ENCODE results near the gene ABTB1.

ABTB1 gene

GRCh38 chr3:127676921-127677351, 4.2 kb downstream of the ABTB1 start:
- no peak for DNase-seq (ENCODE audit: low read depth)
- TF ChIP-seq, protein P1, sequence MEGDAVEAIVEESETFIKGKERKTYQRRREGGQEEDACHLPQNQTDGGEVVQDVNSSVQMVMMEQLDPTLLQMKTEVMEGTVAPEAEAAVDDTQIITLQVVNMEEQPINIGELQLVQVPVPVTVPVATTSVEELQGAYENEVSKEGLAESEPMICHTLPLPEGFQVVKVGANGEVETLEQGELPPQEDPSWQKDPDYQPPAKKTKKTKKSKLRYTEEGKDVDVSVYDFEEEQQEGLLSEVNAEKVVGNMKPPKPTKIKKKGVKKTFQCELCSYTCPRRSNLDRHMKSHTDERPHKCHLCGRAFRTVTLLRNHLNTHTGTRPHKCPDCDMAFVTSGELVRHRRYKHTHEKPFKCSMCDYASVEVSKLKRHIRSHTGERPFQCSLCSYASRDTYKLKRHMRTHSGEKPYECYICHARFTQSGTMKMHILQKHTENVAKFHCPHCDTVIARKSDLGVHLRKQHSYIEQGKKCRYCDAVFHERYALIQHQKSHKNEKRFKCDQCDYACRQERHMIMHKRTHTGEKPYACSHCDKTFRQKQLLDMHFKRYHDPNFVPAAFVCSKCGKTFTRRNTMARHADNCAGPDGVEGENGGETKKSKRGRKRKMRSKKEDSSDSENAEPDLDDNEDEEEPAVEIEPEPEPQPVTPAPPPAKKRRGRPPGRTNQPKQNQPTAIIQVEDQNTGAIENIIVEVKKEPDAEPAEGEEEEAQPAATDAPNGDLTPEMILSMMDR (IDR thresholded peaks at IDR 0.05; ENCODE audit: control insufficient read depth, extremely low read depth, insufficient read depth), result no peak
- H3K4me3 ChIP-seq (ENCODE audit: low read depth, low read length), result no peak overlapping the region

DNA sequence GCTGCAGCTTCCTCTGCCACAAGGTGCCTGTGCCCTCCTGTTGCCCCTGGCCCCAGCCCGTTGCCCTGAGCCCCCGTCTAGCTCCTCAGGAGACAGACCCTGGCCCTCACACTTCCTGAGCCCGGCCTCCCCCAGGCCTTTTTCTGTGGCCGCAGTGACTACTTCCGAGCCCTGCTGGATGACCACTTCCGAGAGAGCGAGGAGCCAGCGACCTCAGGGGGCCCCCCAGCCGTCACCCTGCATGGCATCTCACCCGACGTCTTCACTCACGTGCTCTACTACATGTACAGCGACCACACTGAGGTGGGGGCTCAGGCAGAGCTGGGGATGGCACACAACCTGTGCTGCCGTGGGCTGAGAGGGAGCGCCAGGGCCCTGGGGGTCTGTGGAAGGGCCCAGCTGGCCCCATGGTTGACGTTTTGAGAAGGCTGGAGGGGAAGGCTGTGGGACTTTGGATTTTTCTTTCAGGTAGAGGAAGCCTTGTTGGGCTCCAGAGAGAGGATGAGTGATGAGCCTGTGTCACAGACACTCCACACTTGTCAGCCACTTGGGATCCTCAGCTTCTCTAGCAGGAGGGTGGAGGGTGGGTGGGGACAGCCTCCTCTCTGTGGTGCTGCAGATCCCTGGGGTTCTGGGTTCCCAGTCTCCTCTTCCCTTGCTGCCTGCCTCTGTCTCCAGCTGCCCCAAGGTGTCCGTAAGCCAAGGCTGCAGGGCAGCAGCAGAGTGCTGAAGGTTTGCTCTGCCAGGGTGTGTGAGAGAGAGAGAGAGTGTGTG, 5.0 kb downstream of the ABTB1 start:
- DNase-seq (ENCODE audit: low read depth), result no peak
- no peak overlapping the region for H3K4me3 ChIP-seq (ENCODE audit: low read depth, low read length)
- TF ChIP-seq, protein P1 (IDR thresholded peaks at IDR 0.05; ENCODE audit: control insufficient read depth, extremely low read depth, insufficient read depth), result no peak

GRCh38 chr3:127678315-127678599, 5.5 kb downstream of the ABTB1 start:
- H3K4me3 ChIP-seq (ENCODE audit: low read depth, low read length), result no peak overlapping the region
- DNase-seq (ENCODE audit: low read depth), result no peak
- TF ChIP-seq, protein P1 (IDR thresholded peaks at IDR 0.05; ENCODE audit: control insufficient read depth, extremely low read depth, insufficient read depth), result no peak

- TF ChIP-seq, protein P1 (IDR thresholded peaks at IDR 0.05; ENCODE audit: control insufficient read depth, extremely low read depth, insufficient read depth), result no peak
- no peak overlapping the region for H3K4me3 ChIP-seq (ENCODE audit: low read depth, low read length)
- DNase-seq (ENCODE audit: low read depth), result no peak
Observed at GRCh38 chr3:127678611-127679533, 6.1 kb downstream of the ABTB1 start.

DNA sequence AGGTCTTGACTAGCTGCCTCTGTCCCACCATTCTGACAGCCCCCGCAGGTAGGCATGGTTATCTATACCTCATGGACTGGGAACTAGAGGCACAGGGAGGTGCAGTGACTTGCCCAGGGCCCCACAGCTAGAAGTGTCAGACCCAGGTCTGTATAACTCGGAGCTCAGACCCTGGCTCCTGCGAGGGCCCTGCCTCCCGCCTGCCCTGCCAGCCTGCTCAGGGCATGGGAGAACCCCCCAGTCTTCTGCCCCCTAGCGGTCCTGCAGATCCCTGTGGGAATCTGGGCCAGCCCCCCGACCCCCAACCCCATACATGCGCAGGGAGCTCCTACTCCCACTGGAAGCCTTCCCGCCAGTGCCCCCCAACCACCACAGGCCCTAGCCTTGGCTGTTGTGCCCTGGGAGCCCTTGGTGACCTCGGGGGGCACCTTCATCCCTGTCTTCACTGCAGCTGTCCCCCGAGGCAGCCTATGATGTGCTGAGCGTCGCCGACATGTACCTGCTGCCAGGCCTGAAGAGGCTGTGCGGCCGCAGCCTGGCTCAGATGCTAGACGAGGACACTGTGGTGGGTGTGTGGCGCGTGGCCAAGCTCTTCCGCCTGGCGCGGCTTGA, 6.9 kb downstream of the ABTB1 start:
- TF ChIP-seq, protein P1 (IDR thresholded peaks at IDR 0.05; ENCODE audit: control insufficient read depth, extremely low read depth, insufficient read depth), result peak; percentile 8; the same call in 1 of the 2 replicates
- no peak for DNase-seq (ENCODE audit: low read depth)
- no peak overlapping the region for H3K4me3 ChIP-seq (ENCODE audit: low read depth, low read length)

- no peak overlapping the region for H3K4me3 ChIP-seq (ENCODE audit: low read depth, low read length)
Observed at GRCh38 chr3:127680146-127680661, 7.5 kb downstream of the ABTB1 start.

More at GRCh38 chr3:127680146-127680661, 7.5 kb downstream of the ABTB1 start:
- no peak for DNase-seq (ENCODE audit: low read depth)
- TF ChIP-seq, protein P1 (IDR thresholded peaks at IDR 0.05; ENCODE audit: control insufficient read depth, extremely low read depth, insufficient read depth), result no peak

Measured in LNCaP clone FGC (cell line).